HG02798 (cell line): Measurements from ENCODE around the gene DISP2.

Experiments
- ATAC-seq: cut with Tn5 transposase; IDR thresholded peaks from one replicate; pipeline ENCODE4 v1.9.1; 2021; ENCODE audit warnings: mild to moderate bottlenecking; ENCODE audit not compliant: unreplicated experiment, poor library complexity

DISP2 gene, protein sequence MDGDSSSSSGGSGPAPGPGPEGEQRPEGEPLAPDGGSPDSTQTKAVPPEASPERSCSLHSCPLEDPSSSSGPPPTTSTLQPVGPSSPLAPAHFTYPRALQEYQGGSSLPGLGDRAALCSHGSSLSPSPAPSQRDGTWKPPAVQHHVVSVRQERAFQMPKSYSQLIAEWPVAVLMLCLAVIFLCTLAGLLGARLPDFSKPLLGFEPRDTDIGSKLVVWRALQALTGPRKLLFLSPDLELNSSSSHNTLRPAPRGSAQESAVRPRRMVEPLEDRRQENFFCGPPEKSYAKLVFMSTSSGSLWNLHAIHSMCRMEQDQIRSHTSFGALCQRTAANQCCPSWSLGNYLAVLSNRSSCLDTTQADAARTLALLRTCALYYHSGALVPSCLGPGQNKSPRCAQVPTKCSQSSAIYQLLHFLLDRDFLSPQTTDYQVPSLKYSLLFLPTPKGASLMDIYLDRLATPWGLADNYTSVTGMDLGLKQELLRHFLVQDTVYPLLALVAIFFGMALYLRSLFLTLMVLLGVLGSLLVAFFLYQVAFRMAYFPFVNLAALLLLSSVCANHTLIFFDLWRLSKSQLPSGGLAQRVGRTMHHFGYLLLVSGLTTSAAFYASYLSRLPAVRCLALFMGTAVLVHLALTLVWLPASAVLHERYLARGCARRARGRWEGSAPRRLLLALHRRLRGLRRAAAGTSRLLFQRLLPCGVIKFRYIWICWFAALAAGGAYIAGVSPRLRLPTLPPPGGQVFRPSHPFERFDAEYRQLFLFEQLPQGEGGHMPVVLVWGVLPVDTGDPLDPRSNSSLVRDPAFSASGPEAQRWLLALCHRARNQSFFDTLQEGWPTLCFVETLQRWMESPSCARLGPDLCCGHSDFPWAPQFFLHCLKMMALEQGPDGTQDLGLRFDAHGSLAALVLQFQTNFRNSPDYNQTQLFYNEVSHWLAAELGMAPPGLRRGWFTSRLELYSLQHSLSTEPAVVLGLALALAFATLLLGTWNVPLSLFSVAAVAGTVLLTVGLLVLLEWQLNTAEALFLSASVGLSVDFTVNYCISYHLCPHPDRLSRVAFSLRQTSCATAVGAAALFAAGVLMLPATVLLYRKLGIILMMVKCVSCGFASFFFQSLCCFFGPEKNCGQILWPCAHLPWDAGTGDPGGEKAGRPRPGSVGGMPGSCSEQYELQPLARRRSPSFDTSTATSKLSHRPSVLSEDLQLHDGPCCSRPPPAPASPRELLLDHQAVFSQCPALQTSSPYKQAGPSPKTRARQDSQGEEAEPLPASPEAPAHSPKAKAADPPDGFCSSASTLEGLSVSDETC (N-terminal part only)

DNA sequence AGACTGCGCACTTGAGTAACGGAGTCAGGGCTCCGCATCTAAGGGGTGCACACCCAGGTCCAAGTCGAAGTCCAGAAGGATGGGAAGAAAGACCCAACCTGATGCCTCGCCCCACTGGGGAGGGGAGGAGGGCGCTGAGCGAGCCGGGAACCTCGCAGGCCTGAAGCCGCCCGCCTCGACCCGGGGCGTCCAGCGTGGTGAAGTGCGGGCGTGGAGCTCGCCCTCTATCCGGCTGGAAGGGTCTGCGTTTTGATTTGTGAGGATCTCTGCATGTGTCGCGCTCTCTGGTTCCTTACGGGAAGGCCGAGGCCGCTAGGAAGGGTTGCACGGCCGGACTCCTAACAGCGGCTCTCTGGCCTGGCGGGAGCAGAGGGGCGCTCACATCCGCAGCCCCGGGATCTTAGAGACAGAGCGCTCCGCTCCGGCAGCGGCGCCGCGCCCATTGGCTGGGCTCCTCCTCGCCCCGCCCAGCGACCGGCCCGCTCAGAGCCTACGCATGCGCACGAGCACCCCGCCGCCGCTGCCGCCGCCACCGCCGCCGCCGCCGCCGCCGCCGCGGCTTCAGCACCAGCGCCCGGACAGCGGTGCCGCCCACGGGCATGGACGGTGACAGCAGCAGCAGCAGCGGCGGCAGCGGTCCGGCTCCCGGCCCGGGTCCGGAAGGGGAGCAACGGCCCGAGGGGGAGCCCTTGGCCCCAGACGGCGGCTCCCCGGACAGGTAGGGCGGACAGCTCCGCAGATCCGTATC lies at the start of gene DISP2:
DISP2 (plus strand) TSS at position 497 of the 748 bp plus-strand sequence; CDS start at position 600, 103 bp downstream.
- peak; percentile 86 for ATAC-seq

DNA sequence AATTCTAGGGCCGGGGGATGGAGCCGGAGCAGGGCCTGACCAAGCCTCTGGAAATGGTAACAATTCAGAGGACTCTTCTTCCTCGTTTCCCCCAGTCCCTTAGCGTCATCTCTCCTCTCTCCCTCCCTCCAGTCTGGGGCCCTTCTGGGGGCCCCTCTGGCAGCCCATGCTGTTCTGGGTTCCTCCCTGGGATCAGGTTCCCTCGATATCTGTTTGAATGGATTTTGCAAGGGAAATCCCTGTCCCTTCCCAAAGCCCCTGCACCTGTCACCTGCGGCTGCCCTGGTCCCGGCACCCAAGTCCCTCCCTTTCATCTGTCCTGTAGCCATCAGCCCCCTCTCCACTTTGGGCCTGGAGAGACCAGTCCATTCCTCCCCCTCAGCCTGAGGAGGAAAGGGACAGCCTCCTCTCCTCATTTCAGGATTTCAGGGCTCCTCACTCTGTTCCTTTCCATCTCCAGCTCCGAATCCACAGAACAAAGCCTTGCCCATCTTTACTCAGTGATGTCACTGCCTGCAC lies 48.6 kb upstream of the DISP2 start:
- ATAC-seq = no peak

DNA sequence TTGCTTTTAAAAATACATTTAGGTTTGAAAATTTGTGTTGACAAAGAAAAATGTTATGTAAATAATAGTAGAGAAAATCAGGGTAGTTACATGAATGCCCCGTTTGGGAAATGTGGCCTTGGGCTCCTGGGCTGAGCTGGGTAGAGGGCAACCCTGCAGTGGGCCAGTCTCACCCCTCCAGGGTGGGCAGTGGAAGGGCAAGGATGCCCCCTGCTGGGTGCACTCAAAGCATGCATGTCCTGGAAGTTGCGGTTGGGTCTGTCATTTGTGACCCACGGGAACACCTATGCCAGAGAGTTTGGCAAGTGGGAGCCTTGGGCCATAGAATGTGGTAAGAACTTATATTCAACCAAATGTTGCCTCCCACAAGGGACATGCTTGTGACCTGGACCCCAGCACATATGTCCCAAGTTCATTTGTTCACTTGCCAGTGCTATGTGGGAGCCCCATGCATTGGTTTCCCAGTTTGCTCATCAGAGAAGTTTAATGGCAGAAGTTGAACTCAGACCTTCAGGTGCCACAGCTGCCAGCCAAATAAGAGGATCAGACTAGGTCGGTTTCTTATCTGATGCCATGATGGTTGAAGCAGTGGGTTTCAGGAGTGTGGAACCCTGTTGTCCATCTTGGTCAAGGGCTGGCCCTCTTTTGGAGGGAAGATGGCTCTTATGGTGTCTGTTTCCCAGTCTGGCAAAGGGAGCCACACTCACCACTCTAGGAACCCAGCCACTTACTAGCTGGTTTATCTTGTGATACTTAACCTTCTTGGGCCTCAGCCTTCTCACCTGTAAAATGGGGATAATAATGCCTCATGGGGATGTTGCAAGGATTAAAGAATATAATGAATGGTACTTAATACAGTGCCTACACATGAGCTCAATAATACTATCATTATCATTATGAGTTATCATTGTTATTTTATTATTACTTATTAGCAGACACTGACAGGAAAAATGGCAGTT lies 47.7 kb upstream of the DISP2 start:
- no peak for ATAC-seq

DNA sequence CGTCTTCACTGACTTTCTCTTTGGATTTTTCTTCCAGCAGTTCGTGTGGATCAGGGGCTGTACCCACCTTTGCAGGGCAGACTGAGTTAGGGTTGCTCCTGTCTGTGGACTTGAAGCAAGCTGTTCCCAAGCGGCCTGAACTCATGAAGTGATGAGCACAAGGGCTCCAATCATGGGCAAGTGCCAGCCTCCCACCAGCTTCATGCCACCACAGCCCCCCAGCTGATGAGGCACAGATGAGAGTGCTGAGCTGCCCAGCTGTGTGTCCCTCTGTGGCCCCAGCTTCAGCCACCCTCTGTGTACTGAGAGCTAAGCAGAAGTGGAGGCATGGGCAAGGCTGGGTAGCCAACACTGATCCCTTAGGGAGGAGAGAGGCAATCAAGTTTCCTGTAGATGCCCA lies 47.0 kb upstream of the DISP2 start:
- ATAC-seq = no peak

DNA sequence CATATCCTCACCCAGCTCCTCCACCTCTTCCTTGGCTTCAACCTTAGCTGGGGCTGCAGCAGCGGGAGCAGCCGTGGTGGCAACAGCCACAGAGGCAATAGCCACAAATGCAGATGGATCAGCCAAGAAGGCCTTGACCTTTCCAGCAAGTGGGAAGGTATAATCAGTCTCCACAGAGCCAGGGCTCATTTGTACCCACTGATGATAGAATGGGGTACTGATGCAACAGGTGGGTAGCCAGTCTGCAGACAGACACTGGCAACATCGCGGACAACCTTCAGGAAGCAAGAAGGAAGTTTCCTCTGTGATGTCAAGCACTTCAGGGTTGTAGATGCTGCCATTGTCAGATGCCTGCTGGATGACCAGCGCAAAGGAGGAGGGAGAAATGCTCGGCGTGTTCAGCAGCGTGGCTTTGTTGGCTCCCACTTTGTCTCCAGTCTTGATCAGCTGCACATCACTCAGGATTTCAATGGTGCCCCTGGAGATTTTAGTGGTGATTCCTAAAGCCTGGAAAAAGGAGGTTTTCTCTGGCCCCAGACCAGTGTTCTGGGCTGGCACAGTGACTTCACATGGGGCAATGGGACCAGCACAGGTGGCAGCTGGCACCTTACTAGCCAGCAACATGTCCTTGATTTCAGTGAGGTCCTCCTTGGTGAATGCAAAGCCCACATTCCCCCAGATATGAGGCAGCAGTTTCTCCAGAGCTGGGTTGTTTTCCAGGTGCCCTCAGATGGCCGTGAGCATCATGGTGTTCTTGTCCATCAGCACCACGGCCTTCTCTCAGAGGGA lies 45.5 kb upstream of the DISP2 start:
- no peak for ATAC-seq

DNA sequence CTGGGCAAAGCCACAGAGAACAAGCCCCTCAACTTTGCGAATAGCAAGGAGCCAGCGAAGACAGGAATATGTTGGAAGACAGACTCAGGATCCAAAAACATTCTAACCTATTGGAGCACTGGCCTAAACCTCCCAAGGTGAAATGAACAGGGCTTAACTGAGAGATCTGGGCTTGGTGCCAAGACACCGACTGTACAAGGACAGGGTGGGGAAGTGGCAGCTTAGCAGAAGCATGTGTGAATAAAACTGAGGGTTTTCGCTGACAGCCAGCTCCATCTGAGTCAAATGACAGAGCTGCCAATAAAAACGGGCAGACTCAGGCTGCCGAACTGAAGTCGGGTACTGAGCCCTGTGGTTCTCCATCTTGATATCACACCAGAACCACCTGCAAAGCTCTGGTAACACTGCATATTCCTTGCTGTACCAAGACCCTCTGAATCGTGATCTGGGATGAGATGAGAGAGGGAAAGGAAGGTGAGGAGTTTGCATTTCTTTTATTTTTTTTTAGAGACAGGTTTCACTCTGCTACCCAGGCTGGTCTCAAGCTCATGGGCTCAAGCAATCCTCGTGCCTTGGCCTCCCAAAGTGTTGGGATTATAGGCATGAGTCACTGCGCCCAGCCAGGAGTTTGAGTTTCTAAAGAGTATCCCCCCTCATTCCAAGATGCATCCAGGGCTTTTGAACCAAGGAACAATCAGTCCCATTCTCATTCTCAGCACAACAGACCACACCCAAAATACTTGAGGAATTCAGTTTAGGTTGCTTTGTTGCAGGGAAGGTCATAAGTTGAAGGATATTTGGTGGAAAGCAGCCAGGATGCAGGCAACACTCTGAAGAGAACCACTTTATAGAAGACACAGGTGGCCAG lies 44.3 kb upstream of the DISP2 start:
- ATAC-seq = no peak

DNA sequence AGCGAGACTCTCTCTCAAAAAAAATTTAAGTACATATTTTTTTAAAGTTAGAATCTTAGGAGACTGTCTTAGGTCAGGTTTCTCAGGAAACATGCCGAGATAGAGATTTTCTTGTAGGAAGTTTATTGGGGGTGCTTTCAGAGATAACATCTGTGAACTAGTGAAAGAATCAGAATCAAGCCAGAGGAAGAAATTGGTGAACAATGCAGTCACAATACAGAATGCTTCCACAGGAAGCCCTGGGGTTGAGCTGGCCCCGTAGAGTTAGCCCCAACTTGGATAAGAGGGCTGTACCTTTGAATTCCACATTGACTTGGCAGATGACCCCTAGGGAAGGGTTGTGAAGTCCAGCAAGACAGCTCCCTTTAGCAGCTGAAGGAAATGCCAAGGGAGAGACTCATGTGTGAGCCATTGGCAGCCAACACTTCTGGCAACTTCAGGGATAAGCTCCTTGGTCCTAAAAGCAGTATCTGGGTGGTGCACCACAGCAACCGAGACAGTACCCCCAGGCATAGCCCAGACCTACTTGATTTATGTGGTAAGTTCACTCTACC lies 43.2 kb upstream of the DISP2 start:
- ATAC-seq = no peak

DNA sequence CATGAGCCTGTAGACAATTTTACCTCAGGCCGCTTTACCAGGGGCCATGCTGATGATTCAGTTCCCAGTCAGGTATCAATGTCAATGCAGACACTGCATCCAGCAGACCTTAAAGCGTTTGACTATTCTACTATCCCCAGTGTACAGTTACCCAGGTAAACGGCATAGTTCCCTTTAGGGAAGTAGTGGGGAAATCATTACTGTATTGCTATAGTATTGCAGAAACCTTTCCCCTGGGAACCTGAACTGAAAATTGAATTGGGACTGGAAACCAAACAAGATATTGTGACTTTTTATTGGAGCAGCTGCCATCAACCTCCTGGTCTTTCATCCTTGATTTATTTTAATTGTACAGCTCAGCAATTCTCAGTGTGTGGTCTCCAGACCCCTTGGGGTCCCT lies 41.1 kb upstream of the DISP2 start:
- ATAC-seq = no peak

DNA sequence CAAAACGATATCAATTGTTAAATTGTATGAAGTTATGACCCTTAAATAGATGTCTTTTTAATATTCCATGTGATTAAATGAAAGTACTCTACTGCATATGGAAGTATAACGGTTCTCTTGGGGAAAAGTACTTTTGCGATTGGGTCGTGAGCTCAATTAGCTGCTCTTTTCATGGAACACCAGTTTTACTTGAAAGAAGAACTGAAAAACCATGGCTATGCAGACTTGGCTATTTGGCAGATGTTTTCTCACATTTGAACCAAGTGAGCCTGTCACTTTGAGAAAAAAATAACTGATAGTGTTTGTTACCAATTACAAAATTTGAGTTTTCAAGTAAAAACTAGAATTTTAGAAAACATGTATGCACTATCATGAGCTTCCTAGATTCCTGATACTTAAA lies 40.4 kb upstream of the DISP2 start:
- ATAC-seq = no peak

DNA sequence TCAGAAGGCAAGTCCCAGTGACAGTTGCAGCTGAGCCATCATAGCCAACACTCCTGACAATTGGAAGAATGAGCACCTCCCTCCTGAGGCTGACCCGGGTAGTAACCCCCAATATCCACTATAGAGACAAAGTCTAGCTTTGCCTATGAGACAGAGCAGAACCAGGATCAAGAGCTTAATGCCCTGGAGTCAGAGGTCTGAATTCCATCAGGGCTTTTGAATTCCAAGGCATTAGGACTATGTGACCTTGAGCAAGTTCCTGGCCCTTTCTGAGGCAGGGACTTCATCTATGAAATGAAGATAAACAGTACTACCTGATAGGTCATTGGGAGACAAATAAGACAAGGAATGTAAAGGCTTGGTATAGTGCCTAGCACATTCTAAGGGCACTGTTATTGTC lies 37.6 kb upstream of the DISP2 start:
- ATAC-seq = no peak

DNA sequence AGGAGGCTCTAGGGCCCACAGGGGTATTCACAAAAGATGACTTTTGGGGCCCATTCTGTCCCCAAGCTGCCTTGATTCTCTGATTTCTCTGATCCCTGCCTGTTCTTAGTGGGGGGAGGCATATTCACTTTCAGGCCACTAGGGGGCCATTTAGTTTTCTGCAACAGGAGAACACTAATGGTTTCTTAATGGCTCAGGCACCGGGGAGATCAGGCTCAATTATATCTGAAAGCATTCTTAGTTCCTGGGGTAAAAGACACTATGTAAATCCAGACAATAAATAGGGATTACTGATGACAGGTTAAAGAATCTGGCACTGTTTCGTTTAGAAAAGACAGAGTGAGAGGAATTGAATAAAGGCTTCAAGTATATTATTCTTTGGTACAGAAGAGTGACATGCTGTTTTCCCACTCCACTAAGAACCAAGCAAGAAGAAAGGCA lies 37.1 kb upstream of the DISP2 start:
- ATAC-seq = no peak

DNA sequence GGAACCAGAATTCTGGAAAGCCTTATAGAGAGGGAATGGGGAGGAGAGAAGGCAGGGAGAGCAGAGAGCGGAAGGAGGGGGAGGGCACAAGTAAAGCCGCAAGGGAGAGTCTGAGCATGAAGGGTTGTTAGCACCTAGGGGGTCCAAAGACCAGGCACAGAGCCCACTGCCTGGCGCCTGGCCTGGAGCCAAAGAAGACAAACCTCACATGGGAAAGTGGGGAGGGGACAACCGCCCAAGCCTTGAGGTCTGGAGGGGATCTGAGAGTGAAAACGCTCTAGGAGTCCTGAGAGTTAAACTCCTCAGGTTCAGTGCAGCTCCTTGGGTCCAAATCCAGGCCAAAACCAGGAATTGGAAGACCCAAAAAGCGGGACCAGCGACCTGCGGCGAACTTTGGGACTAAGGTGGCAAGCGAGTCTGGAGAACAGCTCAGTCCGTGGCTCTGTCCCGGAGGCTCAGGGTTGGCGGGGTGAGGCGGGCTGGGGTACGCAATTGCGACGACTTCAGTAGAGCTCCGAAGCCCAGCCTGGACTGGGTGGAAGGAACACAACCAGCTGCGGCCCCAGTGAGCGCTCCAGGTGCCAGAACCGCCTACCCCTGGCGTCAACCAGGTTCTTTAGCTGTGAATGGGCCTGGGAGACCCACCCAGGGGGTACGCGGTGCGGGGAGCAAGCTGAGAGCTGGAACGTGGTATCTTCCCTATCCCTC lies 35.3 kb upstream of the DISP2 start:
- ATAC-seq = no peak

DNA sequence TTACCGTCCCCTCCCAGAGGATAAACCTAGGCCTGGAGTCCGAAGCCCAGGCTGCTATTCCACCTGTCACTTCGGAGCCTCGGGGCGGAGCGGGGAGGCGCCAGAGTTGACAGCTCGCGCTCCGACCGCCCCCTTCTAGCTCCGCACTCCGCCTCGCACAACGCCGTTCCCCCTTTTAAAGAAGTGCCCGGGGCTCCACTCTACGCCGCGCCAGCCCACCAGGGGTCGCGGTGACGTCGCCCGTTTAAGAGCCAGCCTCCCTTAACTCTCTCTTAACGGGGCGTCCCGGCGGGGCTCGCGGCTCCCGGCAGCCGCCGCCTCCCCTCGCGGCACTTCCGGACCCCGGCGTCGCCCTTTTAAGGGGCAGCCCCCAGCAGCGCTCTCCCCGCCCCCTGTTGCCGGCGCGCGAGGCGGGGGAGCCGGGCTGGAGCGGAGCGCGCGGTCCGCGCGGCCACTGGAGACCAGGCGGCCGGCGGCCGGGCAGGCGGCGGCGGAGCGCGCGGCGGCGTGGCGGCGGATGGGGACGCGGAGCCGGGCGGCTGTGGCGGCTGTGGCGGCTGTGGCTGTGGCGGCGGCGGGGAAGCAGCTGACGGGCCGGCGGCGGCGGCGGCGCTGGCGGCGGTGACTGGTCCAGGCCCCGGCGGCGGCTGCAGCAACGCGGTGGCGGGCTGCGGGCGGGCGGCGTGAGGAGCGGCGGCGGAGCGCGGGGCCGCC lies 34.6 kb upstream of the DISP2 start, which contains the start of gene INAFM2:
INAFM2 (plus strand) TSS at position 454 of the 714 bp plus-strand sequence. CDS start 364 bp downstream, outside the sequence.
- ATAC-seq = peak; percentile 89

DNA sequence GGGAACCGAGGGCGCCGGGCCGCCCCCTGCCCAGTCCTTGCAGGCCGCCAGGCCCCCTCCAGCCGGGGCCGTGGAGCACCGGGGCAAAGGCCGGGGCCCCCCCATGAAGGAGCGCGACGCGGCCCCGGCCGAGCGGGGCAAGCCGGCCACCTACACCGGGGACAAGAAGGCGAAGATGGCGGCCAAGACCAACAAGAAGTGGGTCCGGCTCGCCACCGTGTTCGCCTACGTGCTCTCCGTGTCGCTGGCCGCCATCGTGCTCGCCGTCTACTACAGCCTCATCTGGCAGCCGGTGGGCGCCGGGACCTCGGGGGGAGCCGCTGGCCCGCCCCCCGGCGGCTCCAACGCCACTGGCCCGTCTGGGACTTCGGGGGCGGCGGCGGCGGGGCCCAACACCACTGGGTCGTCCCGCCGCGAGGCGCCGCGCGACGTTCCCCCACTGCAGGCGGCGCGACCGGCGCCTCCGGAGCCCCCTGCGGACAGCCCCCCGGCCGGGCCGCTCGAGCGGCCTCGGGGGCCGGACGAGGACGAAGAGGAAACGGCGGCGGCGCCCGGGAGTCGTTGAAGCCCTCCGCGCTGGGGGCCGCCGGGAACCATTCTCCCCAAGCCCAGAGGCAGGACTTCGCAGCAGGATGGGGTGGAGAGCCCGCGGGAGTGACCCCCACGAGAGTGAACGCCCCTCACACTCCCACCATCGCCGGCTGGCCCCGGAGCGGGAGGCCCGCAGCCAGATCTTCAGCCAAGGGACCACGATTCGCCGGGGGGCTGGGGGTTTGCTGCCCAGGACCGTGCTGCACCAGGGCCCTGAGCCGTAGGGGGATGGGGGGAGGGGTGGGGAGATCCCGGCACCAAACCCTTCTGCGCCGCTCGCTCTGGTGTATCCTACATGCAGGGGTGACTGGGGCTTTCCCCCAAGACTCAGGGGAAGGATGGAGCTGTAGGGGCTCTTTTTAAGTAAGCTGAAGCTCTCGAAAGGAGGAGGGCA lies 33.8 kb upstream of the DISP2 start:
- ATAC-seq = no peak
